HCT116 (cell line): Measurements from ENCODE around the gene LRRC32. TPM values are rescaled to one million over a fixed set of nuclear protein-coding genes. Genes with fewer than 3 reads are reported as not detected.

Experiments
- ATAC-seq: fragments of 200-7000 bp; cut with Tn5 transposase; 2 replicates; pipeline ENCODE4 v1.9.1; 2020; ENCODE audit warnings: mild to moderate bottlenecking, moderate library complexity
- BruUV-seq: library from RNA; stranded (reverse); fragments of 400-500 nt; replicated peaks from 2 replicates; lab custom pipeline; 2021; lab: Mats Ljungman, UMichigan
- CTCF ChIA-PET: fragments of 300-600 bp; sonication (Branson Sonifier 250); formaldehyde crosslinking; loops from one replicate; lab custom pipeline; 2021; ENCODE audit warnings: antibody characterized with exemption; lab: Charles Lee
- POLR2A ChIA-PET: fragments of 300-600, 350-600 bp; sonication (Branson Sonifier 250); formaldehyde crosslinking; loops from one replicate; lab custom pipeline; 2021; ENCODE audit warnings: antibody characterized with exemption; lab: Charles Lee
- RAD21 ChIA-PET, 2 experiments: fragments of 300-600 bp; sonication (Branson Sonifier 250); formaldehyde crosslinking; loops; one replicate each; lab custom pipeline; 2023; ENCODE audit warnings: low total read pairs in 2 of 2; ENCODE audit not compliant: uncharacterized antibody in 2 of 2, unreplicated experiment in 2 of 2, low non-redundant PET in 1 of 2; lab: Charles Lee
- DNase-seq: peaks from one replicate; pipeline ENCODE4 v3.0.0-alpha.2; 2010; ENCODE audit warnings: low read depth, low spot score
- H2AFZ ChIP-seq: fragments of 200-600 bp; shearing (Covaris generic), sonication (generic); 2 replicates; pipeline ENCODE4 v1.6.1; 2017; ENCODE audit warnings: low read depth, mixed run types, mixed read lengths, antibody characterized with exemption, low read length; ENCODE audit not compliant: poor library complexity, severe bottlenecking
- H3K27ac ChIP-seq: 2 replicates; pipeline ENCODE4 v1.5.1; 2012; ENCODE audit warnings: low read depth, low read length
- H3K27me3 ChIP-seq: fragments of 200-600 bp; sonication (generic); 2 replicates; pipeline ENCODE4 v1.6.1; 2016; ENCODE audit warnings: mixed run types, low read length, mixed read lengths; ENCODE audit not compliant: insufficient read depth
- H3K36me3 ChIP-seq, 2 experiments: fragments of 200-500 bp in 1 of 2; fragments of 200-600 bp in 1 of 2; sonication (Bioruptor generic) in 1 of 2; sonication (generic) in 1 of 2; 2 replicates each; pipeline versions ENCODE4 v1.5.1 to v1.6.1; 2014 to 2016; ENCODE audit warnings: low read length in 2 of 2, inconsistent platforms in 1 of 2, mixed read lengths in 1 of 2, mixed run types in 1 of 2; ENCODE audit not compliant: insufficient read depth in 2 of 2, control insufficient read depth in 1 of 2
- H3K4me1 ChIP-seq, 2 experiments: fragments of 200-600 bp in 1 of 2; sonication (generic) in 1 of 2; 2 replicates each; pipeline versions ENCODE4 v1.5.1 to v1.6.1; 2012 to 2017; ENCODE audit warnings: low read length in 2 of 2, inconsistent platforms in 1 of 2, mild to moderate bottlenecking in 1 of 2, mixed read lengths in 1 of 2, mixed run types in 1 of 2, moderate library complexity in 1 of 2; ENCODE audit not compliant: insufficient read depth in 2 of 2, control insufficient read depth in 1 of 2
- H3K4me2 ChIP-seq: fragments of 200-600 bp; sonication (generic); 2 replicates; pipeline ENCODE4 v1.6.1; 2017; ENCODE audit warnings: mixed run types, low read length, mixed read lengths
- H3K4me3 ChIP-seq, 2 experiments: fragments of 200-600 bp in 1 of 2; sonication (generic) in 1 of 2; replicated peaks in 1 of 2; 2 replicates each; pipeline ENCODE4 v1.5.1; 2011 to 2016; ENCODE audit warnings: low read length in 2 of 2, control low read depth in 1 of 2, low read depth in 1 of 2, mild to moderate bottlenecking in 1 of 2, mixed read lengths in 1 of 2, mixed run types in 1 of 2
- H3K79me2 ChIP-seq: fragments of 200-600 bp; sonication (generic); 2 replicates; pipeline ENCODE4 v1.6.1; 2017; ENCODE audit warnings: mild to moderate bottlenecking, mixed run types, low read length, moderate library complexity, mixed read lengths; ENCODE audit not compliant: insufficient read depth
- H3K9ac ChIP-seq: fragments of 200-600 bp; sonication (generic); 2 replicates; pipeline ENCODE4 v1.6.1; 2016; ENCODE audit warnings: low read length, mixed read lengths
- H3K9me2 ChIP-seq: fragments of 200-600 bp; sonication (generic), shearing (Covaris generic); 2 replicates; pipeline ENCODE4 v1.6.1; 2017; ENCODE audit warnings: mixed run types, mild to moderate bottlenecking, moderate library complexity; ENCODE audit not compliant: insufficient read depth
- H3K9me3 ChIP-seq, 2 experiments: fragments of 200-500 bp in 1 of 2; fragments of 200-600 bp in 1 of 2; sonication (Bioruptor generic) in 1 of 2; sonication (generic) in 1 of 2; 2 replicates each; pipeline ENCODE4 v1.6.1; 2014 to 2017; ENCODE audit warnings: low read length in 2 of 2, mixed read lengths in 2 of 2, inconsistent platforms in 1 of 2, low read depth in 1 of 2, mild to moderate bottlenecking in 1 of 2, mixed run types in 1 of 2, moderate library complexity in 1 of 2; ENCODE audit not compliant: control insufficient read depth in 1 of 2, insufficient read depth in 1 of 2
- H4K20me1 ChIP-seq: fragments of 200-600 bp; sonication (generic), shearing (Covaris generic); 2 replicates; pipeline ENCODE4 v1.6.1; 2017; ENCODE audit warnings: mixed run types, mild to moderate bottlenecking, moderate library complexity; ENCODE audit not compliant: insufficient read depth
- CEBPB ChIP-seq: IDR thresholded peaks from 2 replicates; pipeline ENCODE4 v1.6.1; 2012; ENCODE audit warnings: low read depth
- ELF1 ChIP-seq: IDR thresholded peaks from 2 replicates; pipeline ENCODE4 v1.6.1; 2012; ENCODE audit warnings: low read depth, borderline replicate concordance
- JUND ChIP-seq: IDR thresholded peaks from 2 replicates; pipeline ENCODE4 v1.6.1; 2012
- POLR2A ChIP-seq: IDR thresholded peaks from 2 replicates; pipeline ENCODE4 v1.7.0; 2011; ENCODE audit warnings: borderline replicate concordance; ENCODE audit not compliant: insufficient read depth, insufficient read length; ENCODE audit errors: extremely low read depth
- POLR2AphosphoS5 ChIP-seq: IDR thresholded peaks from 2 replicates; pipeline ENCODE4 v1.6.1; 2011; ENCODE audit warnings: mild to moderate bottlenecking, low read depth, low read length, moderate library complexity
- SIN3A ChIP-seq: IDR thresholded peaks from 2 replicates; pipeline ENCODE4 v1.6.1; 2012; ENCODE audit warnings: low read depth
- SRF ChIP-seq: IDR thresholded peaks from 2 replicates; pipeline ENCODE4 v1.6.1; 2012; ENCODE audit warnings: low read depth
- TCF7L2 ChIP-seq: IDR thresholded peaks from 2 replicates; pipeline ENCODE4 v1.7.0; 2011; ENCODE audit warnings: borderline replicate concordance, inconsistent platforms; ENCODE audit not compliant: insufficient read depth, insufficient read length; ENCODE audit errors: extremely low read depth
- YY1 ChIP-seq: IDR thresholded peaks from 2 replicates; pipeline ENCODE4 v1.6.1; 2011; ENCODE audit warnings: low read length, low read depth, moderate library complexity, mild to moderate bottlenecking; ENCODE audit not compliant: insufficient replicate concordance; ENCODE audit errors: extremely low read depth
- ZFX ChIP-seq: fragments of 450-650 bp; IDR thresholded peaks from 2 replicates; pipeline ENCODE4 v1.6.1; 2017
- intact Hi-C: fragments of 100-400 bp; cut with micrococcal nuclease; formaldehyde crosslinking; loops from 2 replicates; pipeline ENCODE4 v1.10.0; 2022
- total RNA-seq: library from RNA; stranded (reverse); gene quantifications from one replicate; pipeline ENCODE4 v1.2.1, GENCODE V29; 2021; ENCODE audit not compliant: unreplicated experiment
- TF ChIP-seq, protein P1 (sequence below), 3 experiments: fragments of 200-600 bp in 1 of 3; sonication (generic) in 1 of 3; IDR thresholded peaks in 2 of 3; conservative IDR thresholded peaks in 1 of 3; 2 replicates each; pipeline ENCODE4 v1.5.1; 2012 to 2017; ENCODE audit warnings: low read depth in 2 of 3, low read length in 2 of 3, antibody characterized with exemption in 1 of 3, borderline replicate concordance in 1 of 3, control low read depth in 1 of 3, mild to moderate bottlenecking in 1 of 3, mixed read lengths in 1 of 3, mixed run types in 1 of 3, moderate library complexity in 1 of 3; ENCODE audit not compliant: insufficient read depth in 1 of 3
- TF ChIP-seq, protein P2 (sequence below): IDR thresholded peaks from 2 replicates; pipeline ENCODE4 v1.6.1; 2011; ENCODE audit warnings: mild to moderate bottlenecking, low read length, moderate library complexity; ENCODE audit not compliant: insufficient replicate concordance; ENCODE audit errors: extremely low read depth
- TF ChIP-seq, protein P3 (sequence below): IDR thresholded peaks from 2 replicates; pipeline ENCODE4 v1.6.1; 2012
- TF ChIP-seq, protein P4 (sequence below): IDR thresholded peaks from 2 replicates; pipeline ENCODE4 v1.6.1; 2012; ENCODE audit warnings: low read depth

LRRC32 gene
- total RNA-seq, 1 experiment from 2014 or later: 0.54 TPM

DNA sequence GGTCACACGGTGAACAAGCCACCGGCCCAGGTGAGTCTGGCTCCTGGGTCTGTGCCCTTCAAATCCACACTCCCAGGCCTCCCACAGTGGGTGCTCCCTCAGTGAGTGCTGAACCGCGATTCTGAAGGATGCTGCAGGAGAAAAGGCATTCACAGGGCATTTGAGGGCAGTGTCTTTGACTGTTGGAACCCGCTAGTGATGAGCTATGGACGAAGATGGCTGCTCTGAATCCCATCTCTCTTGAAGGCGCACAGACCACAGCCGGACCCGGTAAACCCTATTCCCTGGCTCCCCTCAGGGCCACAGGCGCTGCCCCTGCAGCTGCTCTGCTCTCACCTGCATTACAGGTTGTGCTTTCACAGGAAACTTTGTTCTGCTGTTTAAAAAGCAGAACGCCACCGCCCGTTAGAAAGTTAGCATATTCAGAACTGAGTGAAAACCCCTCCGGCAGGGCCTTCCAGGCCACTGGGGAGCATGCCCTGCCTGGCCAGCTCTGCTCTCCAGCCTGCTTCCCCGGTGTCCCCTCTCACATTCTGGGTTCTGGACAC lies 3.2 kb downstream of the LRRC32 start:
- Histone ChIP-seq H3K79me2 (no peaks in the 10 kb centered on the region), H4K20me1 (no peaks in the 10 kb centered on the region), H3K4me3 (no peak overlapping the region), H3K27ac (no peak overlapping the region), H3K9ac (no peak overlapping the region), H3K4me1 (peaks cover 0 to 11% of the 10 kb centered on the region in 2 experiments; a peak in 2 of 4 replicates), H3K9me3 (no peaks in the 10 kb centered on the region), H3K27me3 (peaks cover 6% of the 10 kb centered on the region; the same call in 1 of the 2 replicates), H3K4me2 (no peak overlapping the region), H3K36me3 (no peaks in the 10 kb centered on the region), H2AFZ (no peak overlapping the region)
- intact Hi-C loops: no loop called here
- CTCF ChIA-PET: no interaction called here
- BruUV-seq: no TSS peak
- DNase-seq: no peak
- POLR2A ChIA-PET: no interaction called here
- no peak for ATAC-seq
- TF ChIP-seq, protein P1, sequence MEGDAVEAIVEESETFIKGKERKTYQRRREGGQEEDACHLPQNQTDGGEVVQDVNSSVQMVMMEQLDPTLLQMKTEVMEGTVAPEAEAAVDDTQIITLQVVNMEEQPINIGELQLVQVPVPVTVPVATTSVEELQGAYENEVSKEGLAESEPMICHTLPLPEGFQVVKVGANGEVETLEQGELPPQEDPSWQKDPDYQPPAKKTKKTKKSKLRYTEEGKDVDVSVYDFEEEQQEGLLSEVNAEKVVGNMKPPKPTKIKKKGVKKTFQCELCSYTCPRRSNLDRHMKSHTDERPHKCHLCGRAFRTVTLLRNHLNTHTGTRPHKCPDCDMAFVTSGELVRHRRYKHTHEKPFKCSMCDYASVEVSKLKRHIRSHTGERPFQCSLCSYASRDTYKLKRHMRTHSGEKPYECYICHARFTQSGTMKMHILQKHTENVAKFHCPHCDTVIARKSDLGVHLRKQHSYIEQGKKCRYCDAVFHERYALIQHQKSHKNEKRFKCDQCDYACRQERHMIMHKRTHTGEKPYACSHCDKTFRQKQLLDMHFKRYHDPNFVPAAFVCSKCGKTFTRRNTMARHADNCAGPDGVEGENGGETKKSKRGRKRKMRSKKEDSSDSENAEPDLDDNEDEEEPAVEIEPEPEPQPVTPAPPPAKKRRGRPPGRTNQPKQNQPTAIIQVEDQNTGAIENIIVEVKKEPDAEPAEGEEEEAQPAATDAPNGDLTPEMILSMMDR (IDR thresholded peaks at IDR 0.05 in 2 of 3, conservative IDR thresholded peaks at IDR 0.05 in 1 of 3; ENCODE audit: borderline replicate concordance in 1 of 3, insufficient read depth in 1 of 3, low read depth in 2 of 3, low read length in 2 of 3): no peak
- TF ChIP-seq YY1: no peak
- TF ChIP-seq, protein P2, sequence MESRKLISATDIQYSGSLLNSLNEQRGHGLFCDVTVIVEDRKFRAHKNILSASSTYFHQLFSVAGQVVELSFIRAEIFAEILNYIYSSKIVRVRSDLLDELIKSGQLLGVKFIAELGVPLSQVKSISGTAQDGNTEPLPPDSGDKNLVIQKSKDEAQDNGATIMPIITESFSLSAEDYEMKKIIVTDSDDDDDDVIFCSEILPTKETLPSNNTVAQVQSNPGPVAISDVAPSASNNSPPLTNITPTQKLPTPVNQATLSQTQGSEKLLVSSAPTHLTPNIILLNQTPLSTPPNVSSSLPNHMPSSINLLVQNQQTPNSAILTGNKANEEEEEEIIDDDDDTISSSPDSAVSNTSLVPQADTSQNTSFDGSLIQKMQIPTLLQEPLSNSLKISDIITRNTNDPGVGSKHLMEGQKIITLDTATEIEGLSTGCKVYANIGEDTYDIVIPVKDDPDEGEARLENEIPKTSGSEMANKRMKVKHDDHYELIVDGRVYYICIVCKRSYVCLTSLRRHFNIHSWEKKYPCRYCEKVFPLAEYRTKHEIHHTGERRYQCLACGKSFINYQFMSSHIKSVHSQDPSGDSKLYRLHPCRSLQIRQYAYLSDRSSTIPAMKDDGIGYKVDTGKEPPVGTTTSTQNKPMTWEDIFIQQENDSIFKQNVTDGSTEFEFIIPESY: no peak
- TF ChIP-seq, protein P3, sequence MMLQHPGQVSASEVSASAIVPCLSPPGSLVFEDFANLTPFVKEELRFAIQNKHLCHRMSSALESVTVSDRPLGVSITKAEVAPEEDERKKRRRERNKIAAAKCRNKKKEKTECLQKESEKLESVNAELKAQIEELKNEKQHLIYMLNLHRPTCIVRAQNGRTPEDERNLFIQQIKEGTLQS: no peak
- no peak for TF ChIP-seq POLR2AphosphoS5
- TF ChIP-seq SIN3A: no peak
- no peak for TF ChIP-seq JUND
- no peak for TF ChIP-seq ZFX
- TF ChIP-seq CEBPB: no peak
- no peak for TF ChIP-seq ELF1
- TF ChIP-seq SRF: no peak
- no peak for TF ChIP-seq POLR2A
- TF ChIP-seq, protein P4, sequence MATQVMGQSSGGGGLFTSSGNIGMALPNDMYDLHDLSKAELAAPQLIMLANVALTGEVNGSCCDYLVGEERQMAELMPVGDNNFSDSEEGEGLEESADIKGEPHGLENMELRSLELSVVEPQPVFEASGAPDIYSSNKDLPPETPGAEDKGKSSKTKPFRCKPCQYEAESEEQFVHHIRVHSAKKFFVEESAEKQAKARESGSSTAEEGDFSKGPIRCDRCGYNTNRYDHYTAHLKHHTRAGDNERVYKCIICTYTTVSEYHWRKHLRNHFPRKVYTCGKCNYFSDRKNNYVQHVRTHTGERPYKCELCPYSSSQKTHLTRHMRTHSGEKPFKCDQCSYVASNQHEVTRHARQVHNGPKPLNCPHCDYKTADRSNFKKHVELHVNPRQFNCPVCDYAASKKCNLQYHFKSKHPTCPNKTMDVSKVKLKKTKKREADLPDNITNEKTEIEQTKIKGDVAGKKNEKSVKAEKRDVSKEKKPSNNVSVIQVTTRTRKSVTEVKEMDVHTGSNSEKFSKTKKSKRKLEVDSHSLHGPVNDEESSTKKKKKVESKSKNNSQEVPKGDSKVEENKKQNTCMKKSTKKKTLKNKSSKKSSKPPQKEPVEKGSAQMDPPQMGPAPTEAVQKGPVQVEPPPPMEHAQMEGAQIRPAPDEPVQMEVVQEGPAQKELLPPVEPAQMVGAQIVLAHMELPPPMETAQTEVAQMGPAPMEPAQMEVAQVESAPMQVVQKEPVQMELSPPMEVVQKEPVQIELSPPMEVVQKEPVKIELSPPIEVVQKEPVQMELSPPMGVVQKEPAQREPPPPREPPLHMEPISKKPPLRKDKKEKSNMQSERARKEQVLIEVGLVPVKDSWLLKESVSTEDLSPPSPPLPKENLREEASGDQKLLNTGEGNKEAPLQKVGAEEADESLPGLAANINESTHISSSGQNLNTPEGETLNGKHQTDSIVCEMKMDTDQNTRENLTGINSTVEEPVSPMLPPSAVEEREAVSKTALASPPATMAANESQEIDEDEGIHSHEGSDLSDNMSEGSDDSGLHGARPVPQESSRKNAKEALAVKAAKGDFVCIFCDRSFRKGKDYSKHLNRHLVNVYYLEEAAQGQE: no peak
- TF ChIP-seq TCF7L2: no peak
- TF ChIP-seq, all 23 proteins: peak for 0
- no peaks in the 10 kb centered on the region for H3K9me2 ChIP-seq
- RAD21 ChIA-PET: no interaction called here
